Activated gamma-delta T cell treated with Interleukin-2 at 50 U/mL for 16 hours (primary cell): ENCODE measurements around the gene TSPAN5.
A peak's percentile ranks its signal among the peaks of the same experiment; 100 is the strongest.
"Not testable (repeated sequence)": the region's sequence is repeated elsewhere in the genome, so short reads cannot be mapped to it uniquely, and the experiment has no call there.

Experiments used
- DNase-seq: peaks from one replicate; pipeline ENCODE4 v3.0.0-alpha.2; 2020

Gene TSPAN5

GRCh38 chr4:98482847-98483806 lies 175.3 kb downstream of the TSPAN5 start:
- no peak for DNase-seq

DNA sequence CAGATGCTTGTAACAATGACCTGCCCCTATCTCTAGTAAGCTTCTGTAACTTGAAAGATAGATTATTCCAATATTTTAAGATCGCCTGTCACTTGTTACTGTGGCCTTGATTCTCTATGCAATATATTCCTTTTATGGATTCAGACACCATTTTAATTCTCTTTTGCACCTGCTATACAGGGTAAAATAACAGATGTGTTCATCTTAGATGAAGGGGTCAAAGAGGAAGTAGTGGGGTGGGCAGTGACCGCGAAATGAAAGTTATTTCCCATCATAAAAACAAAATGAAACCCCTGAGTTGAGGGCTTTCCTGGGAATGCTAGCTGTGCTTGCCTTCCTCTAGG lies 175.9 kb downstream of the TSPAN5 start:
- DNase-seq: no peak

- no peak for DNase-seq
These were observed 177.2 kb downstream of the TSPAN5 start for GRCh38 chr4:98481167-98481566.

DNA sequence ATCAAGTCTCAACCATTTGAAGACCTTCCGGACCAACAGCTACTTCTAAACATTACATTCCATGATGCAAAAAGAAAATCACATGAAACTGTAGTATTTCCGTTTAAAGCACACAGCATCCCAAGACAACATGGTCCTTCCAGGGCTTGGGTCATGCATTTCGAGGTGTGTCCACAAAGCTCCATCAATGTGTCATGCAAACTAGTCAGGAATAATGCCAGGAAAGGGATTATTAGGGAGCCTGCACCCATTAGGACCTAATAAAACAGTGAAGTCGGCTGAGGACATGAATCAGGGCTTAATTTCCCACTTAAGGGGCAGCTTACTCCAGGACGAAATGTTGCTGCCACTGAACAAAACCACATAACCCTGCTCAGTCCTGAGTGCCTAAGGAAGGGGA lies 177.9 kb downstream of the TSPAN5 start:
- DNase-seq: no peak

- not testable (repeated sequence) for DNase-seq
These were observed 178.8 kb downstream of the TSPAN5 start for GRCh38 chr4:98479590-98479989.

DNA sequence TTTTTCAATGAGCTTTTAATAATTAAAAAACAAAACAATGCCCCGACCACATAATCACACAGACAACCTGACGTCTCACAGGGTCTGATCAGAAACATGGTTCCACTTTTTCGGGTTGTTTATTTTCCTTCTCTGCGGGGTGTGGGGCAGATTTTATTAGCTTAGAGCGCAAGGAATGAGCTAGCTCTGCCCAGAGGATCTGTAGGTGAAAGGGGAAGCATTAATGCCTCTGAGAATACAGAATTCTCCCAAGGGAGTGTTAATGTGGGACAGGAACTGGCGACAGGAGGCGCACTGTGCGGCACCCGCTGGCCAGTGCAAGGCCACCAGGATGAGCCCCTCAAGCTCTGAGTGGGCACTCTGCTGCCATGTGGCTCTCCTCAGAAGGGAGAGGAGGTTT lies 181.5 kb downstream of the TSPAN5 start:
- DNase-seq: no peak

DNA sequence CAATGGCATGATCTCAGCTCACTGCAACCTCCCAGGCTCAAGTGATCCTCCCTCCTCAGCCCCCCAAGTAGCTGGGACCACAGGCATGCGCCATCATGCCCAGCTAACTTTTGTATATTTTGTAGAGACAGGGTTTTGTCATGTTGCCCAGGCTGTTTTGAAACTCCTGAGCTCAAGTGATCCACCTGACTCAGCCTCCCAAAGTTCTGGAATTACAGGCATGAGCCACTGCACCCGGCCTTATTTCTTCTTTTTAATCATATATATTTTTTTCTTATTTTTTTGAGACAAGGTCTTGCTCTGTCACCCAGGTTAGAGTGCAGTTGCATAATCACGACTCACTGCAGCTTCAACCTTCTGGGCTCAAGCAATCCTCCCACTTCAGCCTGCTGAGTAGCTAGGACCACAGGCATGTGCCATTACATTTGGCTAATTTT lies 184.0 kb downstream of the TSPAN5 start:
- DNase-seq: no peak

DNA sequence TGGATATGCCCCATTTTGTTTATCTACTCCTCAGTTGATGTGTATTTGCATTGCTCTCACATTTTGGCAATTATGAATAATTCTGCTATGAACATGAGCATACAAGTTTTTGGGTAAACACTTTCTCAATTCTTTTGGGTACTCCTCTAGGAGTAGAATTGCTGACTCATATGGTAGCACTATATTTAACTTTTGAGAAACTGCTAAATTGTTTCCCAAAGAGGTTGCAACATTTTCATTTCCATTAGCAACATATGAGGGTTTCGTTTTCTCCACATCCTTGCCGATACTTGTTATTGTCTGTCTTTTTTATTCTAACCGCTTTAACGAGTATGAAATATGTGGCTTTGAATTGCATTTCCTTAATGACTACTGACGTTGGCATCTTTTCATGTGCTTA lies 185.4 kb downstream of the TSPAN5 start:
- no peak for DNase-seq

DNA sequence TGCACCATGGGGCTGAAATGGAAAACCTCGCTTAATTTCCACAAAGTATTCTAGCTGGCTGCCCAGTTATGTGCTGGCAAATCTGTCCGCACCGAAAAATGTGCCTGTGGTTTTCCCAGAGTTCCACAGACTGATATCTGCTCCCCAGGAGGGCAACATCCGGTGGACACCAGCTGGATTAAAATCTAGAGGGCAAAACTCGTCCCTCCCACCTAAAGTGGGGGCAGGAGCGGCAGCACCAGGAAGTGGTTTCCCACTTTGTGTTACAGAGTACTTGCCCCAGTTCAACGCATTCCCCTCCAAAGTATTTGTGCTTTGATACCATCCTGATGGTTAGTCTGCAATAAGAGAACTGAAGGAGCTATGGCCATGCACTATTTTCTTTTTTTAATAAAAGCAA lies 187.6 kb downstream of the TSPAN5 start:
- no peak for DNase-seq

GRCh38 chr4:98470366-98470765 lies 188.0 kb downstream of the TSPAN5 start:
- DNase-seq: no peak

GRCh38 chr4:98469771-98470170 lies 188.6 kb downstream of the TSPAN5 start:
- no peak for DNase-seq

GRCh38 chr4:98468709-98469108 lies 189.7 kb downstream of the TSPAN5 start:
- DNase-seq: no peak

GRCh38 chr4:98467627-98468072 lies 190.8 kb downstream of the TSPAN5 start:
- peak; percentile 66 for DNase-seq

GRCh38 chr4:98466868-98467599 lies 191.4 kb downstream of the TSPAN5 start:
- no peak for DNase-seq

DNA sequence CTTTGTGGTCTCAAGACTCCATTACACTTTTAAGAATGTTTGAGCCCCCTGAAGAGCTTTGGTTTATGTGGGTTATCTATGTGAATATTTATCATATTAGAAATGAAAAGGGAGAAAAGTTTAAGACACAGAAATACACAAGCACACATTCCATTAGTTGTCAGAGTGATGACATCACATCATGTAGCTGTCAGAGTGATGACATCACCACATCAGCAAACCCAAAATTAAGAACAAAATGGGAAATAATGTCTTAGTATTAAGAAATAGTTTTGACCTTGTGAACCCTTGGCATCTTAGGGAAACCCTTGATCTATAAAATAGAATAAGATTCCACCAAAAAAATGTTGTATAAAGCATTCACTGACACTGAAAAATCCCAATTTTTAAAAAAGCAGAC lies 195.9 kb downstream of the TSPAN5 start:
- DNase-seq: no peak

DNA sequence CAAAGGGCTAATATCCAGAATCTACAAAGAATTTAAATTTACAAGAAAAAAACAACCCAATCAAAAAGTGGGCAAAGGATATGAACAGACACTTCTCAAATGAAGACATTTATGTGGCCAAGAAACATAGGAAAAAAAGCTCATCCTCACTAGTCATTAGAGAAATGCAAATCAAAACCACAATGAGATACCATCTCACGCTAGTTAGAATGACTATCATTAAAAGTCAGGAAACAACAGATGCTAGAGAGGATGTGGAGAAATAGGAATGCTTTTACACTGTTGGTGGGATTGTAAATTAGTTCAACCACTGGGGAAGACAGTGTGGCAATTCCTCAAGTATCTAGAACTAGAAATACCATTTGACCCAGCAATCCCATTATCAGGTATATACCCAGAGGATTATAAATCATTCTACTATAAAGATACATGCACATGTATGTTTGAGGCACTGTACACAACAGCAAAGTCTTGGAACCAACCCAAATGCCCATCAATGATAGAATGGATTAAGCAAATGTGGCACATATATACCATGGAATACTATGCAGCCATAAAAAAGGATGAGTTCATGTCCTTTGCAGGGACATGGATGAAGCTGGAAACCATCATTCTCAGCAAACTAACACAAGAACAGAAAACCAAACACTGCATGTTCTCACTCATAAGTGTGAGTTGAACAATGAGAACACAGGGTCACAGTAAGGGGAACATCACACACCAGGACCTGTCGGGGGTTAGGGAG lies 197.1 kb downstream of the TSPAN5 start:
- DNase-seq: not testable (repeated sequence)

DNA sequence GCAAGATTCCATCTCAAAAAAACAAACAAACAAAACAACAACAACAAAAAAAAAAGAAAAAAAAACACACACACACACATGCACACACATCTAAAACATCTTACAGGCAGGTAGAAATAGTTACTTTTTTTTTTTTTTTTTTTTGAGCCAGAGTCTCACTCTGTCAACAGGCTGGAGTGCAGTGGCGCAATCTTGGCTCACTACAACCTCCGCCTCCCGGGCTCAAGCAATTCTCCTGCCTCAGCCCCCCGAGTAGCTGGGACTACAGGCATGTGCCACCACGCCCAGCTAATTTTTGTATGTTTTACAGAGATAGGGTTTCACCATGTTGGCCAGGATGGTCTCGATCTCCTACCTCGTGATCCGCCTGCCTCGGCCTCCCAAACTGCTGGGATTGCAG lies 201.0 kb downstream of the TSPAN5 start:
- not testable (repeated sequence) for DNase-seq

- no peak for DNase-seq
These were observed 206.3 kb downstream of the TSPAN5 start for GRCh38 chr4:98452091-98452490.

GRCh38 chr4:98448908-98449307 lies 209.5 kb downstream of the TSPAN5 start:
- DNase-seq: peak; percentile 29

GRCh38 chr4:98447648-98448047 lies 210.8 kb downstream of the TSPAN5 start:
- no peak for DNase-seq

GRCh38 chr4:98446499-98447375 lies 211.7 kb downstream of the TSPAN5 start:
- peak; percentile 63 for DNase-seq

GRCh38 chr4:98444371-98444770 lies 214.0 kb downstream of the TSPAN5 start:
- no peak for DNase-seq
